H1 (cell line): ENCODE measurements around the gene SNX17. TPM values are rescaled to one million over a fixed set of nuclear protein-coding genes. Genes with fewer than 3 reads are reported as not detected.

Source experiments
- ASH2L ChIP-seq: fragments of 200-600, 300-600 bp; sonication (generic); IDR thresholded peaks from one replicate; pipeline ENCODE4 v1.7.1; 2017; ENCODE audit warnings: low read length
- CEBPB ChIP-seq: IDR thresholded peaks from 2 replicates; pipeline ENCODE4 v1.6.1; 2012; ENCODE audit warnings: low read depth, low read length
- CHD1 ChIP-seq: IDR thresholded peaks from 2 replicates; pipeline ENCODE4 v1.6.1; 2012; ENCODE audit warnings: low read depth, low read length, improper control_type of control experiment
- CHD2 ChIP-seq: IDR thresholded peaks from 2 replicates; pipeline ENCODE4 v1.6.1; 2012; ENCODE audit warnings: low read length, improper control_type of control experiment
- CTBP2 ChIP-seq: IDR thresholded peaks from 2 replicates; pipeline ENCODE4 v1.7.0; 2011; ENCODE audit warnings: borderline replicate concordance, mild to moderate bottlenecking, moderate library complexity, mixed read lengths, low read length; ENCODE audit not compliant: insufficient read depth, insufficient read length
- CTCF ChIP-seq, 3 experiments: IDR thresholded peaks; 1 replicate in 2 of 3; 2 replicates in 1 of 3; pipeline versions ENCODE4 v1.5.1 to v1.6.1; 2011; ENCODE audit warnings: low read length in 3 of 3, mild to moderate bottlenecking in 3 of 3, inconsistent platforms in 2 of 3, low read depth in 1 of 3, moderate library complexity in 1 of 3; ENCODE audit not compliant: insufficient read depth in 1 of 3; ENCODE audit errors: control extremely low read depth in 1 of 3
- EP300 ChIP-seq, 2 experiments: IDR thresholded peaks; 1 replicate in 1 of 2; 2 replicates in 1 of 2; pipeline ENCODE4 v1.6.1; 2011 to 2012; ENCODE audit warnings: low read depth in 2 of 2, low read length in 2 of 2, mild to moderate bottlenecking in 2 of 2, borderline replicate concordance in 1 of 2, inconsistent platforms in 1 of 2, moderate library complexity in 1 of 2
- GTF2F1 ChIP-seq: IDR thresholded peaks from 2 replicates; pipeline ENCODE4 v1.6.1; 2012; ENCODE audit warnings: low read depth, low read length, improper control_type of control experiment, borderline replicate concordance
- JUND ChIP-seq: IDR thresholded peaks from 2 replicates; pipeline ENCODE4 v1.6.1; 2011; ENCODE audit warnings: mild to moderate bottlenecking, improper control_type of control experiment, low read length
- MAX ChIP-seq: IDR thresholded peaks from 2 replicates; pipeline ENCODE4 v1.6.1; 2012; ENCODE audit warnings: inconsistent platforms
- NANOG ChIP-seq: IDR thresholded peaks from 2 replicates; pipeline ENCODE4 v1.6.1; 2011; ENCODE audit warnings: low read length, low read depth, mild to moderate bottlenecking, inconsistent platforms; ENCODE audit not compliant: insufficient read depth, poor library complexity, severe bottlenecking
- POLR2AphosphoS5 ChIP-seq: IDR thresholded peaks from 2 replicates; pipeline ENCODE4 v1.6.1; 2011; ENCODE audit warnings: low read depth, low read length
- RNF2 ChIP-seq: fragments of 200-900, 300-1000 bp; sonication (generic); IDR thresholded peaks from 2 replicates; pipeline ENCODE4 v1.7.1; 2016; ENCODE audit warnings: borderline replicate concordance, low read depth, mild to moderate bottlenecking, antibody characterized with exemption, low read length; ENCODE audit not compliant: poor library complexity, severe bottlenecking; ENCODE audit errors: missing control alignments
- SIN3A ChIP-seq, 2 experiments: IDR thresholded peaks in 1 of 2; conservative IDR thresholded peaks in 1 of 2; 2 replicates each; pipeline ENCODE4 v1.6.1; 2011 to 2012; ENCODE audit warnings: low read length in 2 of 2, improper control_type of control experiment in 1 of 2, low read depth in 1 of 2, mild to moderate bottlenecking in 1 of 2
- TBP ChIP-seq: IDR thresholded peaks from 2 replicates; pipeline ENCODE4 v1.6.1; 2011; ENCODE audit warnings: low read depth, low read length, improper control_type of control experiment
- TEAD4 ChIP-seq: IDR thresholded peaks from 2 replicates; pipeline ENCODE4 v1.6.1; 2012; ENCODE audit warnings: low read depth, low read length, inconsistent platforms, mixed read lengths
- YY1 ChIP-seq: IDR thresholded peaks from 2 replicates; pipeline ENCODE4 v1.6.1; 2011; ENCODE audit warnings: low read depth, mild to moderate bottlenecking, low read length
- polyA plus RNA-seq, 7 experiments: library from polyadenylated mRNA; depleted of rRNA in 3 of 7; stranded (reverse) in 5 of 7; unstranded in 2 of 7; fragments of >200 nt in 5 of 7; fragments of 200-250 nt in 2 of 7; gene quantifications; 1 replicate in 5 of 7; 2 replicates in 1 of 7; 4 replicates in 1 of 7; pipeline versions ENCODE4 v1.2.1 to v1.2.3, GENCODE V29; 2011 to 2013; ENCODE audit warnings: missing spikeins in 2 of 7, mixed read lengths in 2 of 7
- total RNA-seq: library from RNA; stranded (reverse); fragmentation: NEBNext Ultra II Directional; extraction: Animal tissue kit (Norgen Biotek cat#: 25700); gene quantifications from 2 replicates; pipeline ENCODE4 v1.2.1, GENCODE V29; 2021
- TF ChIP-seq, protein P1 (sequence below): IDR thresholded peaks from 2 replicates; pipeline ENCODE4 v1.6.1; 2012; ENCODE audit warnings: low read length, inconsistent platforms

SNX17 gene
- total and polyA plus RNA-seq, 2 of the 8 experiments (the other 6 are each of a cell fraction or from before 2014, with no cell fraction given) = 54.9 to 66.2 TPM

- TF ChIP-seq ASH2L = peak; percentile 60
- no peak for TF ChIP-seq RNF2
- TF ChIP-seq CHD2 = peak; percentile 61
- 0 out of 2 replicates have a peak, but pooled peaks have one; percentile 25 for TF ChIP-seq CEBPB
- peak; percentile 34; the same call in 1 of the 2 replicates for TF ChIP-seq JUND
- TF ChIP-seq TBP = peak; percentile 78
- TF ChIP-seq CHD1 = no peak; the same call in 1 of the 2 replicates
- no peak for TF ChIP-seq NANOG
- peak; percentile 51; the same call in 1 of the 2 replicates for TF ChIP-seq YY1
- TF ChIP-seq GTF2F1 = peak; percentile 73; the same call in 1 of the 2 replicates
- TF ChIP-seq SIN3A (conservative IDR thresholded peaks at IDR 0.05 in 1 of 2, IDR thresholded peaks at IDR 0.05 in 1 of 2; ENCODE audit: low read depth in 1 of 2, low read length in 2 of 2) = peak in 1 of 2 experiments; percentile 80; a peak in 1 of 4 replicates
- TF ChIP-seq, protein P1, sequence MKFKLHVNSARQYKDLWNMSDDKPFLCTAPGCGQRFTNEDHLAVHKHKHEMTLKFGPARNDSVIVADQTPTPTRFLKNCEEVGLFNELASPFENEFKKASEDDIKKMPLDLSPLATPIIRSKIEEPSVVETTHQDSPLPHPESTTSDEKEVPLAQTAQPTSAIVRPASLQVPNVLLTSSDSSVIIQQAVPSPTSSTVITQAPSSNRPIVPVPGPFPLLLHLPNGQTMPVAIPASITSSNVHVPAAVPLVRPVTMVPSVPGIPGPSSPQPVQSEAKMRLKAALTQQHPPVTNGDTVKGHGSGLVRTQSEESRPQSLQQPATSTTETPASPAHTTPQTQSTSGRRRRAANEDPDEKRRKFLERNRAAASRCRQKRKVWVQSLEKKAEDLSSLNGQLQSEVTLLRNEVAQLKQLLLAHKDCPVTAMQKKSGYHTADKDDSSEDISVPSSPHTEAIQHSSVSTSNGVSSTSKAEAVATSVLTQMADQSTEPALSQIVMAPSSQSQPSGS = no peak
- no peak for TF ChIP-seq TEAD4
- no peak for TF ChIP-seq CTCF (IDR thresholded peaks at IDR 0.05; ENCODE audit: control extremely low read depth in 1 of 3, insufficient read depth in 1 of 3, low read depth in 1 of 3, low read length in 3 of 3)
- no peak for TF ChIP-seq EP300 (IDR thresholded peaks at IDR 0.05; ENCODE audit: borderline replicate concordance in 1 of 2, low read depth in 2 of 2, low read length in 2 of 2)
- TF ChIP-seq POLR2AphosphoS5 = peak; percentile 95
- no peak for TF ChIP-seq CTBP2
- TF ChIP-seq MAX = peak; percentile 80
Measured at GRCh38 chr2:27322766-27323595, 47.4 kb upstream of the SNX17 start, which contains the start of gene MPV17 (continued).
